Nephron progenitor cell (in vitro differentiated cells): ENCODE results near the gene POMGNT1.

Experiments
- DNase-seq: peaks from one replicate; pipeline ENCODE4 v3.0.0; 2021
- H3K27ac Mint-ChIP-seq: 2 replicates; pipeline ENCODE4 v1.8.0; 2021; ENCODE audit warnings: mild to moderate bottlenecking, moderate library complexity, mixed read lengths
- H3K27me3 Mint-ChIP-seq: 2 replicates; pipeline ENCODE4 v1.8.0; 2021; ENCODE audit warnings: mild to moderate bottlenecking, low read depth, mixed read lengths; ENCODE audit not compliant: poor library complexity
- H3K36me3 Mint-ChIP-seq: 2 replicates; pipeline ENCODE4 v1.8.0; 2021; ENCODE audit warnings: low read depth, mixed read lengths
- H3K4me1 Mint-ChIP-seq: 2 replicates; pipeline ENCODE4 v1.8.0; 2021; ENCODE audit warnings: mixed read lengths
- H3K4me3 Mint-ChIP-seq: 2 replicates; pipeline ENCODE4 v1.8.0; 2021; ENCODE audit warnings: mild to moderate bottlenecking, moderate library complexity, mixed read lengths
- H3K9me3 Mint-ChIP-seq: 2 replicates; pipeline ENCODE4 v1.8.0; 2021; ENCODE audit warnings: mild to moderate bottlenecking, moderate library complexity, mixed read lengths
- TF ChIP-seq, protein P1 (sequence below): fragments of 200-600 bp; sonication (generic); IDR thresholded peaks from 2 replicates; pipeline ENCODE4 v1.5.0; 2021; ENCODE audit warnings: antibody characterized with exemption

Gene POMGNT1

DNA sequence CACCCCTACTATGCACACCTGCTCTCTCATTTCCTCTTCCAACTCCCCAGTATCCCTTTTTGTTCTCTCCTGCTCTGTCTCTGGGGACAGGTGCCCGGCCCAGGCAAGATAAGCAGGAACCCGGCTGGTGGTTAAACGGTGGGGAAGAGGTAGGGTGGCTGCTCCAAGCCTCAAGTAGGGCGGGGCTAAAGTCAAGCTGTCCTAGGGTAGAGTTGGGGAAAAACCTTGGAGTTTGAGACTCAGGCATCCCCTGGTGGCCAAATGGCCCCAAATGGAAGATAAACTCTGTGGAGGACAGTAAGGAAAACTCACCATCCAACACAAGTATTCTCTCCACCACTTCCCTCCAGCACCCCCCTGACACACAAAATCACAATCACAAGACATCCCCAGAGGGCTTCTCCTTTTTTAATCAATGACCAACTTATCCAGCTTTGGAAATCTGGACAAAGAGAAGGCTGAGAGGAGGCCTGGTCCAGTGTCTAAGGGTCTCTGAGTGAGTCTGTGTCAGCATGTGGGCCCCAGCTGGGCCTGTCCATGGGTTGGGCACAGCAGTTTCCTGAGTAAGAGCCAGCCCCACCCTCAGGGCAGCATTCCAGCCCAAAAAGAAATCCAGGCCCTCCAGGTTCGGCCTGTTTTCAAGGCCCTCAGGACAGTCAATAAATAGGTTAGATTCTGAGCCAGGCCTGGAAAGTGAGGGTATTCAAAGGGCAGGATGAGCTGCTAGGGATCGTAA lies 9.8 kb downstream of the POMGNT1 start:
- Mint-ChIP-seq H3K27me3 (no peaks in the 10 kb centered on the region), H3K4me3 (no peak overlapping the region), H3K9me3 (no peaks in the 10 kb centered on the region), H3K4me1 (peaks cover 8% of the 10 kb centered on the region), H3K27ac (no peak overlapping the region), H3K36me3 (peaks cover 33% of the 10 kb centered on the region)
- TF ChIP-seq, protein P1, sequence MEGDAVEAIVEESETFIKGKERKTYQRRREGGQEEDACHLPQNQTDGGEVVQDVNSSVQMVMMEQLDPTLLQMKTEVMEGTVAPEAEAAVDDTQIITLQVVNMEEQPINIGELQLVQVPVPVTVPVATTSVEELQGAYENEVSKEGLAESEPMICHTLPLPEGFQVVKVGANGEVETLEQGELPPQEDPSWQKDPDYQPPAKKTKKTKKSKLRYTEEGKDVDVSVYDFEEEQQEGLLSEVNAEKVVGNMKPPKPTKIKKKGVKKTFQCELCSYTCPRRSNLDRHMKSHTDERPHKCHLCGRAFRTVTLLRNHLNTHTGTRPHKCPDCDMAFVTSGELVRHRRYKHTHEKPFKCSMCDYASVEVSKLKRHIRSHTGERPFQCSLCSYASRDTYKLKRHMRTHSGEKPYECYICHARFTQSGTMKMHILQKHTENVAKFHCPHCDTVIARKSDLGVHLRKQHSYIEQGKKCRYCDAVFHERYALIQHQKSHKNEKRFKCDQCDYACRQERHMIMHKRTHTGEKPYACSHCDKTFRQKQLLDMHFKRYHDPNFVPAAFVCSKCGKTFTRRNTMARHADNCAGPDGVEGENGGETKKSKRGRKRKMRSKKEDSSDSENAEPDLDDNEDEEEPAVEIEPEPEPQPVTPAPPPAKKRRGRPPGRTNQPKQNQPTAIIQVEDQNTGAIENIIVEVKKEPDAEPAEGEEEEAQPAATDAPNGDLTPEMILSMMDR = no peak
- DNase-seq = no peak

GRCh38 chr1:46187106-46187869 lies 10.9 kb downstream of the POMGNT1 start:
- Mint-ChIP-seq H3K4me3 (no peak overlapping the region), H3K27me3 (no peaks in the 10 kb centered on the region), H3K4me1 (peaks cover 13% of the 10 kb centered on the region), H3K9me3 (no peaks in the 10 kb centered on the region), H3K27ac (no peak overlapping the region), H3K36me3 (peaks cover 27% of the 10 kb centered on the region)
- TF ChIP-seq, protein P1 = no peak
- no peak for DNase-seq

DNA sequence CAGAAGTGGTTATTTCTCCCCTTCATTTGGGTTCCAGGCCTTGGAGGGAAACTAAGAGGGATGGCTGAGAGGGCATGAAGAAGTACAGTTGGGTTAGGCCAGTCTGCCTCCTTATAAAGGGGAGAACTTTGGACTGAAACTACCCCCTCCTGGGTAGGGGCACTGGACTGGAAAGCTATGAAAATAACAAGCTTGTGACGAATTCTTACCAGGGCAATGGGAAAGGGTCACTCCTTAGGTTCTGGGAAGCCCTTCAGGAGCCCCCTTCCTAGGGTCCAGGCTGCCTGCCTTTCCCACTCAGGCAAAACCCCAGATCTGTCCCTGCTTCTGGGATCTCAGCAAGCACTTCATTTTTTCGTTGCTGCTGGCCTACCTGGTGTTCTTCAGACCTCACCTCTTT lies 12.2 kb downstream of the POMGNT1 start:
- Mint-ChIP-seq H3K27ac (peak overlapping the region; percentile 22), H3K9me3 (no peaks in the 10 kb centered on the region), H3K4me3 (no peak overlapping the region), H3K27me3 (no peaks in the 10 kb centered on the region), H3K4me1 (peaks cover 13% of the 10 kb centered on the region), H3K36me3 (peaks cover 24% of the 10 kb centered on the region)
- TF ChIP-seq, protein P1 = no peak
- DNase-seq = no peak

GRCh38 chr1:46184920-46185658 lies 13.1 kb downstream of the POMGNT1 start:
- DNase-seq = no peak
- H3K36me3 Mint-ChIP-seq = peaks cover 15% of the 10 kb centered on the region
- no peaks in the 10 kb centered on the region for H3K9me3 Mint-ChIP-seq
- H3K4me1 Mint-ChIP-seq = peaks cover 13% of the 10 kb centered on the region
- TF ChIP-seq, protein P1 = no peak
- H3K4me3 Mint-ChIP-seq = no peak overlapping the region
- no peaks in the 10 kb centered on the region for H3K27me3 Mint-ChIP-seq
- no peak overlapping the region for H3K27ac Mint-ChIP-seq

DNA sequence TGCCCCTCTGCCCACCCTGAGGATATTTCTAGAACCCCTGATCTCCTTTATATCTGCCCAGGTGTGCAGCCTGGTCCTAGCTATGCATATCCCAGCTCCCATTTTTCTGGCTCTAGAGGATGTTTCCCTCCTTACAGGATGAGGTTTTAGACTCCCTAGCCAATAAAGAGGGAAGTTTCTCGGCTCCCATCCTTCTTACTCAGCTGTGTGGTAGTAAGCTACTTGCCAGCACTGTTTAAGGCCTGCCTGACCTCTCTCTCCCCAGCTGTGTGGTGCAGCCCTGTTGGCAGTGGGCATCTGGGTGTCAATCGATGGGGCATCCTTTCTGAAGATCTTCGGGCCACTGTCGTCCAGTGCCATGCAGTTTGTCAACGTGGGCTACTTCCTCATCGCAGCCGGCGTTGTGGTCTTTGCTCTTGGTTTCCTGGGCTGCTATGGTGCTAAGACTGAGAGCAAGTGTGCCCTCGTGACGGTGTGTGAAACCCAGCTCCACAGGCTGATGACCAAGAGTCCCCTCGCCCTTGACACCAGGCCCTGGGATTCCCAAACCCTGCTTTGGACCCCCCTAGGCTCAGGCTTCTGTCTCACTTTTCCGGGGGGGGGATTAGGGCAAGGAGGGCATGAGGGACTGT lies 14.2 kb downstream of the POMGNT1 start:
- DNase-seq = no peak
- Mint-ChIP-seq H3K4me1 (peaks cover 13% of the 10 kb centered on the region), H3K4me3 (no peak overlapping the region), H3K9me3 (no peaks in the 10 kb centered on the region), H3K36me3 (peaks cover 6% of the 10 kb centered on the region), H3K27me3 (no peaks in the 10 kb centered on the region), H3K27ac (no peak overlapping the region)
- TF ChIP-seq, protein P1 = no peak
